DOHH2 (cell line): Measurements from ENCODE around the gene REEP1.

ENCODE experiments used
- CTCF ChIP-seq: fragments of 200-600 bp; sonication (generic); IDR thresholded peaks from one replicate; pipeline ENCODE4 v1.5.1; 2014; ENCODE audit warnings: antibody characterized with exemption, mild to moderate bottlenecking, low read depth, low read length; ENCODE audit not compliant: poor library complexity, severe bottlenecking
- EZH2phosphoT487 ChIP-seq: fragments of 200-600 bp; sonication (generic); IDR thresholded peaks from 2 replicates; pipeline ENCODE4 v1.6.1; 2017; ENCODE audit warnings: borderline replicate concordance, mild to moderate bottlenecking, antibody characterized with exemption, low read length, moderate library complexity, mixed read lengths

- TF ChIP-seq CTCF (no peak), EZH2phosphoT487 (no peak)
Observed at GRCh38 chr2:86352137-86352726, 14.8 kb upstream of the REEP1 start.
